GM21526 (cell line): ENCODE results near the gene HYAL1.

ENCODE experiments used
- ATAC-seq: cut with Tn5 transposase; IDR thresholded peaks from one replicate; pipeline ENCODE4 v1.9.1; 2021; ENCODE audit warnings: moderate library complexity; ENCODE audit not compliant: unreplicated experiment, low FRiP score

HYAL1 gene, protein sequence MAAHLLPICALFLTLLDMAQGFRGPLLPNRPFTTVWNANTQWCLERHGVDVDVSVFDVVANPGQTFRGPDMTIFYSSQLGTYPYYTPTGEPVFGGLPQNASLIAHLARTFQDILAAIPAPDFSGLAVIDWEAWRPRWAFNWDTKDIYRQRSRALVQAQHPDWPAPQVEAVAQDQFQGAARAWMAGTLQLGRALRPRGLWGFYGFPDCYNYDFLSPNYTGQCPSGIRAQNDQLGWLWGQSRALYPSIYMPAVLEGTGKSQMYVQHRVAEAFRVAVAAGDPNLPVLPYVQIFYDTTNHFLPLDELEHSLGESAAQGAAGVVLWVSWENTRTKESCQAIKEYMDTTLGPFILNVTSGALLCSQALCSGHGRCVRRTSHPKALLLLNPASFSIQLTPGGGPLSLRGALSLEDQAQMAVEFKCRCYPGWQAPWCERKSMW

GRCh38 chr3:50303013-50303815, at the start of gene HYAL1:
TSS of gene HYAL1 (minus strand) at chr3:50303574. CDS start at chr3:50302956, 618 bp downstream.
- ATAC-seq, result no peak

DNA sequence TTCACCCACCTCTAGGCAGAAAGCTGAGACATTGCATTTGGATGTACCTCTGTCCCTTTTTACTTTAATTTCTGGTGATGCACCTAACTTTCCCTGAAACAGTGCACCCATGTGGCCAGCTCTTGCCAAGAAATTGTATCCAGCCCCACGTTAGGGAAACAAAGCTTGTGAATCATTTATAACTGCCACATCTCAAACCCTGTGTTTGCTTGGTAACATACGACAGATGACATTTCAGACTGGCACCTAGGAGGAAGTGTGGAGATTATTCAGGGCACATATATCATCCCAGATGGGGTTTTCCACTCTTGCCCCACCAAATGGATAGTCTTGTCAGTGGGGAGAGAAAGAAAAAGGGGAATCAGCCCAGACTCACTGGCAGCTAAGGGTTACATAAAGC, 49.4 kb upstream of the HYAL1 start:
- no peak for ATAC-seq

- ATAC-seq, result no peak
Observed at GRCh38 chr3:50351323-50351697, 47.9 kb upstream of the HYAL1 start.

- peak; percentile 78 for ATAC-seq
Observed at GRCh38 chr3:50350527-50351322, 47.4 kb upstream of the HYAL1 start, which contains the start of the genes CYB561D2 and NPRL2. TSS of gene CYB561D2 (plus strand) at chr3:50350862. CDS start at chr3:50351434, 572 bp downstream. TSS of gene NPRL2 (minus strand) at chr3:50350775. CDS start at chr3:50350652, 123 bp downstream.

GRCh38 chr3:50350213-50350526, 46.8 kb upstream of the HYAL1 start:
- no peak for ATAC-seq

- ATAC-seq, result no peak
Observed at GRCh38 chr3:50347187-50347813, 43.9 kb upstream of the HYAL1 start.

DNA sequence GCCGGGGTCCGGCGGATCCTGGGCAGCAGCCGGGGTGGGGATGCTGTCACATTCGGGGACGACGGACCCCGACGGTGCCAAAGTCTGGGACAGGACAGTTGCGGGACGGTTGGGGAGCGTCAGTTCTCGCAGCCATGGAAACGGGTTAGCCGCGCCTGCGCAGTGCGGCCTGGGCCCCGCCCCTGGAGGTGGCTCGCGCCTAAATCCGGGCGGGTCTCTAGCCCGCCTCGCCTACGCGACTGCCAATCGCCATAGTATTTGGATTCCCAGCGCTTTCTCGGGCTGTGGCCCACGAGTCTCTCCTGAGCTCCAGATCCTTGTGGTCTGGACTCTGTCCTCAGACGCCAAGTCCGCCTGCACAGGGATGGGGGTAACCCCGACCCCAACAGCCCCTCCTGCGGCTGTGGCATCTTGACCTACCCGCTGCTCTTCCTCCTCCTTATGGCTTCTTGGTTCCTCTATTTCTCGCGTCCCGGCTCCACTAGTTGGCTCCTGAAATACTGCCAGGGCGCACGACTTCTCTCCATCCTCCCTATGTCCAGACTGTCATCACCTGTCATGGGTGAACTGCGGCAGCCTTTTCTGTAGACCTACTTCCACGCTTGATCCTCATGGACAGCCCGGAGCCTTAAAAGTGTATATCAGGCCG, 42.3 kb upstream of the HYAL1 start, which contains the start of gene ZMYND10:
Gene ZMYND10 (minus strand): TSS at position 147 of the 649 bp plus-strand sequence. CDS start 153 bp downstream, outside the sequence.
- no peak for ATAC-seq

GRCh38 chr3:50345008-50345407, 41.6 kb upstream of the HYAL1 start:
- ATAC-seq, result no peak

- no peak for ATAC-seq
Observed at GRCh38 chr3:50342813-50343633, 39.6 kb upstream of the HYAL1 start.

- ATAC-seq, result no peak
Observed at GRCh38 chr3:50341996-50342650, 38.7 kb upstream of the HYAL1 start.

- ATAC-seq, result no peak
Observed at GRCh38 chr3:50341537-50341936, 38.2 kb upstream of the HYAL1 start.

DNA sequence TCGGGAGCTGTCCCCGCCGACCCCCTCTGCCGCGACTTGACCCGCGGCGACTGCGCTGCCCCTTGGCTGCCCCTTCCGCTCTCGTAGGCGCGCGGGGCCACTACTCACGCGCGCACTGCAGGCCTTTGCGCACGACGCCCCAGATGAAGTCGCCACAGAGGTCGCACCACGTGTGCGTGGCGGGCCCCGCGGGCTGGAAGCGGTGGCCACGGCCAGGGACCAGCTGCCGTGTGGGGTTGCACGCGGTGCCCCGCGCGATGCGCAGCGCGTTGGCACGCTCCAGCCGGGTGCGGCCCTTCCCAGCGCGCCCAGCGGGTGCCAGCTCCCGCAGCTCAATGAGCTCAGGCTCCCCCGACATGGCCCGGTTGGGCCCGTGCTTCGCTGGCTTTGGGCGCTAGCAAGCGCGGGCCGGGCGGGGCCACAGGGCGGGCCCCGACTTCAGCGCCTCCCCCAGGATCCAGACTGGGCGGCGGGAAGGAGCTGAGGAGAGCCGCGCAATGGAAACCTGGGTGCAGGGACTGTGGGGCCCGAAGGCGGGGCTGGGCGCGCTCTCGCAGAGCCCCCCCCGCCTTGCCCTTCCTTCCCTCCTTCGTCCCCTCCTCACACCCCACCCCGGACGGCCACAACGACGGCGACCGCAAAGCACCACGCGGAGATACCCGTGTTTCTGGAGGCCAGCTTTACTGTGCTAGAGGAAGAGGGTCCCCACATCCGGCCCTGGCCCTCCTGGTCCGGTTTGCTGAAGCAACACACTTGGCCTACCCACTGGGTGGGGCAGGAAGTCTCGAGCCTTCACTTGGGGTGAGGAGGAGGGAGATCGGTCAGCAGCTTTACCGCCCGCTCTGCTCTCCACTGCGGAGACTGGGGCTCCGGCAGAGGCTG, 37.3 kb upstream of the HYAL1 start, which contains the start of gene RASSF1:
Gene RASSF1 (minus strand): TSS at position 389 of the 882 bp plus-strand sequence. CDS start 31 bp downstream, at position 358.
- no peak for ATAC-seq

GRCh38 chr3:50340147-50340447, 36.7 kb upstream of the HYAL1 start:
- ATAC-seq, result no peak

DNA sequence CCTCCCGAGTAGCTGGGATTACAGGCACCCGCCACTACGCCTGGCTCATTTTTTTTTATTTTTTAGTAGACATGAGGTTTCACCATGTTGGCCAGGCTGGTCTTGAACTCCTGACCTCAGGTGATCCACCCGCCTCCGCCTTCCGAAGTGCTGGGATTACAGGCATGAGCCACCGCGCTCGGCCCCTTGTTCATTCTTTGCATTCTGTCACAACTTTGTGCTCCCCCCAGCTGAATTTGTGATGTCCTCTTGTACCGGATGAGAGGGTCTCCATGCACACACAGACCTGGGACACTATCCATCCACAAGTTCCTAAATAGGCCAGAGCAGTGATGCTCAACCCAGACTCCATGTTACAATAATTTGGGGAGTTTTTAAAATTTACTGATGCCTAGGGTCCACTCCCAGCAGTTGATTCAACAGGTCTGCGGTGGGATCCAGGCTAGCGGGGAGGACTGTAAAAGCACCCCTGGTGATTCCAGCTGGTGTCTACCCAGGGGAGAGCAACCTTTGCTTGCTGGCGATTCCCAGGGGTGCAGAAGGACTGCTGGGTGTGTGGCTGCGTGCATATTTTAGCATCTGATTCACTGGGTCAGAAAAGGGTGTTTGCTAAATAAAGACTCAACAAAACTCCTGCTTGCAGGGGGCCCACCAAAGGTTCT, 36.2 kb upstream of the HYAL1 start:
- no peak for ATAC-seq

DNA sequence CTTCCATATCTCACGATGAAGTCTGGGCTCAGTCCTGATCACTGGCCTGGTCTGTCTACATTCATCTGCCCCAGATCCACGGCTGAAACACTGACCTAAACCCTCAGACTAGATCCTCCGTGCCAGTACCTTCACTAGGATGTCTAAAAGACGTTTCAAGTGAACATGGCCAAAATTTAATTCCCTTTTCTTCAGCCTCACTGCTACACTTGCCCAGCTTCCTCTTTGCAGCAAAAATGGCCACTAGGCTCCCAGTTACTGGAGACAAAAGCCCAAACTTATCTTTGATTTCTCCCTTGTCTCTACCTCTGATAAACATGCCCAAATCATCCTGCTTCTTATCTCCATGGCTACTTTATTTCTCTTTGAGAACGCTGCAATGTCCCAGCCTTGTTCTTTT, 35.6 kb upstream of the HYAL1 start:
- no peak for ATAC-seq

DNA sequence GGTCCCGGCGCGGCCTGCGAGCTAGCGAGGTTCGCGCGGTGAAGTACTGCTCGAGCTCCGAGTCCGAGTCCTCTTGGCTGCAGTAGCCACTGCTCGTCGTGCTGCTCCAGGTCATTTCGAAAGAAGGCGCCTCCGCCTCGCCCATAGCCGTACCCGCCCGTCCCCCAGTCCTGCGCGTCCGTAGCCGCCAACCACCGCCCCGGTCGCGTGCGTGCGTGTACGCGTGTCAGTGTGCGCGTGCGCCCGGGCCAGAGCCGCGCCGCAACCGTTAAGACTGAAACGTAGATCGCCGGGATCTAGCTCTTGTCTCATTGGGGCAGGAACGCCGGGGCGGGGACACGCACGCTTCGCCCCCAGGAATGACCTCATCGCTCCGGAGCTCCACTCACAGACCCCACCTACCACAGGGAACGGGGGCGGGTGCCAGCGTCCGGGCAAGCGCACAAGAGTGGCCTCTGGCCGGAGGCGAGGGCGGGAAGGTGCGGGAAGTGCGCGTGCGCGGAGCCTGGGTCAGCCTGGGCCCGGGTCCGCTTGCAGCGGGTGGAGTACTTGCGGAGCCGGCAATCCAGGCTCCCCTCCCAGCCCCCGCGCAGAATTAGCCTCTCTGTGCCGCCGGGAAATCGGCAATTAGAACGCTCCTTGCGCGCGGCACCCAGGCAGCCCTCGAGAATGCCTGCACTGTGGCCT, 33.9 kb upstream of the HYAL1 start:
- peak; percentile 59 for ATAC-seq
